HepG2 (cell line): ENCODE results near the gene KREMEN1. TPM values are rescaled to one million over a fixed set of nuclear protein-coding genes. Genes with fewer than 3 reads are reported as not detected.

ENCODE experiments used
- ATAC-seq: fragments of 200-7000 bp; cut with Tn5 transposase; 3 replicates; pipeline ENCODE4 v1.9.1; 2020; ENCODE audit warnings: mild to moderate bottlenecking, moderate library complexity
- BruUV-seq: library from RNA; stranded (reverse); fragments of 400-500 nt; replicated peaks from 2 replicates; lab custom pipeline; 2021; lab: Mats Ljungman, UMichigan
- CTCF ChIA-PET: fragments of 300-600 bp; formaldehyde crosslinking; extraction: SDS; loops from one replicate; lab custom pipeline; 2021; ENCODE audit warnings: low total read pairs, inconsistent platforms, low intra/inter-chr PET ratio; lab: Yijun Ruan, JAX
- POLR2A ChIA-PET: fragments of 350-600 bp; sonication (Branson Sonifier 250); formaldehyde crosslinking; loops from one replicate; lab custom pipeline; 2020; ENCODE audit warnings: antibody characterized with exemption, inconsistent platforms; lab: Yijun Ruan, JAX
- DNase-seq: peaks from one replicate; pipeline ENCODE4 v3.0.0-alpha.2; 2015; ENCODE audit warnings: low spot score
- FAIRE-seq: peaks from 3 replicates; lab custom pipeline; 2011; peaks lifted over from hg19 to GRCh38; lab: Jason Lieb, UNC
- H2AFZ ChIP-seq: one replicate; pipeline ENCODE4 v1.6.1; 2011; ENCODE audit warnings: low read length, inconsistent platforms
- H3K27ac ChIP-seq: fragments of 300-600 bp; 3 replicates; pipeline ENCODE4 v1.8.0; 2011; ENCODE audit warnings: mixed run types, mild to moderate bottlenecking, mixed read lengths, low read length, inconsistent platforms; ENCODE audit not compliant: insufficient read depth; ENCODE audit errors: extremely low read length
- H3K27me3 ChIP-seq, 2 experiments: fragments of 200-600 bp in 1 of 2; 2 replicates in 1 of 2; 3 replicates in 1 of 2; pipeline versions ENCODE4 v1.6.0 to v1.8.0; 2011; ENCODE audit warnings: low read length in 2 of 2, mild to moderate bottlenecking in 2 of 2, moderate library complexity in 2 of 2, inconsistent platforms in 1 of 2; ENCODE audit not compliant: insufficient read depth in 2 of 2, control insufficient read depth in 1 of 2
- H3K36me3 ChIP-seq, 2 experiments: fragments of 200-600 bp in 1 of 2; replicated peaks in 1 of 2; 2 replicates in 1 of 2; 3 replicates in 1 of 2; pipeline versions ENCODE4 v1.5.1 to v1.8.0; 2011; ENCODE audit warnings: low read length in 2 of 2, inconsistent platforms in 1 of 2; ENCODE audit not compliant: insufficient read depth in 2 of 2, control insufficient read depth in 1 of 2
- H3K4me1 ChIP-seq: 2 replicates; pipeline ENCODE4 v1.5.1; 2012; ENCODE audit warnings: low read length, inconsistent platforms; ENCODE audit not compliant: insufficient read depth
- H3K4me2 ChIP-seq: 2 replicates; pipeline ENCODE4 v1.6.0; 2011; ENCODE audit warnings: low read depth, low read length, inconsistent platforms
- H3K4me3 ChIP-seq, 3 experiments: fragments of 200-600 bp in 1 of 3; sonication (generic), shearing (Covaris generic) in 1 of 3; replicated peaks in 1 of 3; 2 replicates each; pipeline ENCODE4 v1.5.1; 2011 to 2016; ENCODE audit warnings: low read length in 3 of 3, inconsistent platforms in 2 of 3, low read depth in 2 of 3, mild to moderate bottlenecking in 2 of 3, control low read depth in 1 of 3, mixed read lengths in 1 of 3; ENCODE audit not compliant: insufficient read depth in 1 of 3
- H3K79me2 ChIP-seq: one replicate; pipeline ENCODE4 v1.6.1; 2011; ENCODE audit warnings: low read length, inconsistent platforms; ENCODE audit not compliant: insufficient read depth
- H3K9ac ChIP-seq: 2 replicates; pipeline ENCODE4 v1.6.0; 2011; ENCODE audit warnings: mild to moderate bottlenecking, low read depth, low read length, inconsistent platforms; ENCODE audit not compliant: insufficient read depth
- H3K9me3 ChIP-seq: 2 replicates; pipeline ENCODE4 v1.5.1; 2012; ENCODE audit warnings: mild to moderate bottlenecking, low read length
- H4K20me1 ChIP-seq: 2 replicates; pipeline ENCODE4 v1.6.0; 2011; ENCODE audit warnings: inconsistent platforms, mild to moderate bottlenecking, low read length, moderate library complexity; ENCODE audit not compliant: insufficient read depth
- ADNP ChIP-seq: sonication (generic); formaldehyde crosslinking; IDR thresholded peaks from 2 replicates; pipeline ENCODE4 v1.4.0; 2020; ENCODE audit warnings: missing genetic modification reagents
- CAMTA2 ChIP-seq: sonication (generic); formaldehyde crosslinking; IDR thresholded peaks from 2 replicates; pipeline ENCODE4 v1.4.0; 2020; ENCODE audit warnings: mild to moderate bottlenecking, missing genetic modification reagents, borderline replicate concordance
- DDIT3 ChIP-seq: sonication (generic); formaldehyde crosslinking; IDR thresholded peaks from 2 replicates; pipeline ENCODE4 v1.4.0; 2020; ENCODE audit warnings: mild to moderate bottlenecking, missing genetic modification reagents
- EP300 ChIP-seq, 3 experiments: sonication (generic) in 1 of 3; formaldehyde crosslinking in 1 of 3; IDR thresholded peaks; 2 replicates each; pipeline versions ENCODE4 v1.5.1 to v1.6.1; 2011 to 2020; ENCODE audit warnings: low read depth in 2 of 3, low read length in 2 of 3, borderline replicate concordance in 1 of 3, improper control_type of control experiment in 1 of 3, mild to moderate bottlenecking in 1 of 3, missing genetic modification reagents in 1 of 3, moderate library complexity in 1 of 3
- GABPA ChIP-seq, 2 experiments: IDR thresholded peaks; 2 replicates each; pipeline ENCODE4 v1.6.1; 2011 to 2016; ENCODE audit warnings: low read depth in 2 of 2, low read length in 1 of 2, missing biosample characterization in 1 of 2, missing genetic modification characterization in 1 of 2
- MAFF ChIP-seq: IDR thresholded peaks from 2 replicates; pipeline ENCODE4 v1.6.1; 2011; ENCODE audit warnings: low read depth, low read length, improper control_type of control experiment
- NAIF1 ChIP-seq: sonication (generic); formaldehyde crosslinking; IDR thresholded peaks from 2 replicates; pipeline ENCODE4 v1.5.0; 2020; ENCODE audit warnings: mild to moderate bottlenecking, missing genetic modification reagents, borderline replicate concordance
- POLR2AphosphoS5 ChIP-seq: IDR thresholded peaks from 2 replicates; pipeline ENCODE4 v1.6.1; 2012; ENCODE audit warnings: low read depth, low read length
- PRMT3 ChIP-seq: sonication (generic); formaldehyde crosslinking; IDR thresholded peaks from 2 replicates; pipeline ENCODE4 v1.8.1; 2022; ENCODE audit warnings: low read depth, mild to moderate bottlenecking, moderate library complexity, missing genetic modification reagents, borderline replicate concordance
- SP140L ChIP-seq: sonication (generic); formaldehyde crosslinking; IDR thresholded peaks from 2 replicates; pipeline ENCODE4 v1.4.0; 2020; ENCODE audit warnings: missing genetic modification reagents, borderline replicate concordance
- SP2 ChIP-seq: sonication (generic); formaldehyde crosslinking; IDR thresholded peaks from 2 replicates; pipeline ENCODE4 v1.5.1; 2020; ENCODE audit warnings: mild to moderate bottlenecking, missing genetic modification reagents
- U2AF1 ChIP-seq: fragments of 200-400 bp; formaldehyde crosslinking; optimal IDR thresholded peaks from 2 replicates; pipeline ENCODE3; 2017; ENCODE audit warnings: mild to moderate bottlenecking, low read depth, low read length
- ZBTB39 ChIP-seq: sonication (generic); formaldehyde crosslinking; IDR thresholded peaks from 2 replicates; pipeline ENCODE4 v1.5.0; 2020; ENCODE audit warnings: missing genetic modification reagents
- ZMYM3 ChIP-seq: sonication (generic); formaldehyde crosslinking; IDR thresholded peaks from 2 replicates; pipeline ENCODE4 v1.5.1; 2020; ENCODE audit warnings: mild to moderate bottlenecking, missing genetic modification reagents
- ZNF17 ChIP-seq: sonication (generic); formaldehyde crosslinking; IDR thresholded peaks from 2 replicates; pipeline ENCODE4 v1.5.0; 2020; ENCODE audit warnings: mild to moderate bottlenecking, missing genetic modification reagents
- ZNF326 ChIP-seq: sonication (generic); formaldehyde crosslinking; IDR thresholded peaks from 2 replicates; pipeline ENCODE4 v1.4.0; 2020; ENCODE audit warnings: missing genetic modification reagents, borderline replicate concordance
- ZNF503 ChIP-seq: sonication (generic); formaldehyde crosslinking; IDR thresholded peaks from 2 replicates; pipeline ENCODE4 v1.4.0; 2020; ENCODE audit warnings: missing genetic modification reagents
- WGBS: methylation state at CpG from one replicate; pipeline ENCODE4 v1.1.6; 2017; ENCODE audit warnings: low lambda C conversion rate; 5-methylcytosine and 5-hydroxymethylcytosine counted together
- in situ Hi-C: cut with HindIII; loops from 2 replicates; pipeline ENCODE4 v1.10.0; 2017; ENCODE audit warnings: low pct_unique_long_range_greater_than_20kb; ENCODE audit not compliant: extremely low pct_ligation_motif_present
- intact Hi-C: fragments of 100-400 bp; cut with micrococcal nuclease; formaldehyde crosslinking; loops from one replicate; pipeline ENCODE4 v1.10.0; 2022; ENCODE audit not compliant: unreplicated experiment
- polyA plus RNA-seq, 8 experiments: library from polyadenylated mRNA; depleted of rRNA in 3 of 8; stranded (reverse) in 7 of 8; unstranded in 1 of 8; fragments of >200 nt; fragmentation: Illumina TruSeq in 4 of 8; extraction: Trizol in 4 of 8; gene quantifications; 2 replicates each; pipeline versions ENCODE4 v1.2.1 to v1.2.3, GENCODE V29; 2011 to 2016; ENCODE audit warnings: low read depth in 4 of 8, missing spikeins in 1 of 8, mixed read lengths in 1 of 8; ENCODE audit not compliant: insufficient read depth in 1 of 8
- total RNA-seq, 5 experiments: library from RNA; depleted of rRNA; stranded (reverse); fragments of >200 nt; fragmentation: Illumina TruSeq; extraction: Trizol; gene quantifications; 2 replicates each; pipeline ENCODE4 v1.2.3, GENCODE V29; 2016; ENCODE audit warnings: low read depth in 1 of 5

KREMEN1 gene
- total and polyA plus RNA-seq, 2 of the 13 experiments (the other 11 are each of a cell fraction or from before 2014, with no cell fraction given), result 9.8 to 13.8 TPM

- WGBS, result 60% methylated on average over 16 of the region's 22 CpGs
- no peak for FAIRE-seq
- CTCF ChIA-PET, result no interaction called here
These were observed 94.4 kb downstream of the KREMEN1 start for GRCh38 chr22:29167032-29167911.

More at GRCh38 chr22:29167032-29167911, 94.4 kb downstream of the KREMEN1 start:
- in situ Hi-C loops, result no loop called here
- ATAC-seq, result no peak
- intact Hi-C loops, result no loop called here
- peaks cover 4 to 18% of the 10 kb centered on the region in 2 experiments; a peak in 3 of 5 replicates for H3K27me3 ChIP-seq
- no peak overlapping the region for H3K9ac ChIP-seq
- TF ChIP-seq SP140L, result no peak
- TF ChIP-seq GABPA (IDR thresholded peaks at IDR 0.05; ENCODE audit: low read depth, low read length), result no peak
- TF ChIP-seq GABPA (CRISPR knock-in tag; IDR thresholded peaks at IDR 0.05; ENCODE audit: low read depth), result no peak
- TF ChIP-seq ZNF326 (CRISPR knock-in tag), result no peak
- no peak for TF ChIP-seq NAIF1 (CRISPR knock-in tag)
- no peak for TF ChIP-seq U2AF1
- TF ChIP-seq PRMT3 (CRISPR knock-in tag), result no peak
- no peak for TF ChIP-seq SP2 (CRISPR knock-in tag)
- no peak for TF ChIP-seq POLR2AphosphoS5
- no peak for TF ChIP-seq CAMTA2 (CRISPR knock-in tag)
- no peak for TF ChIP-seq DDIT3 (CRISPR knock-in tag)
- no peak for TF ChIP-seq ADNP (CRISPR knock-in tag)
- TF ChIP-seq ZBTB39, result no peak
- no peak for TF ChIP-seq ZNF17
- no peak for TF ChIP-seq EP300 (IDR thresholded peaks at IDR 0.05; ENCODE audit: low read depth in 2 of 2, low read length in 2 of 2)
- no peak for TF ChIP-seq EP300 (CRISPR knock-in tag; IDR thresholded peaks at IDR 0.05; ENCODE audit: borderline replicate concordance)
- no peak for TF ChIP-seq ZMYM3 (CRISPR knock-in tag)
- no peak for TF ChIP-seq ZNF503 (CRISPR knock-in tag)
- no peak for TF ChIP-seq MAFF
- TF ChIP-seq, all 625 proteins: peak for 0
- DNase-seq, result no peak
- Histone ChIP-seq H3K27ac (no peak overlapping the region), H4K20me1 (no peaks in the 10 kb centered on the region), H3K4me1 (no peaks in the 10 kb centered on the region), H3K36me3 (no peaks in the 10 kb centered on the region), H3K4me3 (no peak overlapping the region), H3K9me3 (no peaks in the 10 kb centered on the region), H3K4me2 (no peak overlapping the region), H2AFZ (no peak overlapping the region), H3K79me2 (no peaks in the 10 kb centered on the region)
- no TSS peak for BruUV-seq
- POLR2A ChIA-PET, result no interaction called here
